ENCODE results near the gene NT5E.

Gene NT5E

DNA sequence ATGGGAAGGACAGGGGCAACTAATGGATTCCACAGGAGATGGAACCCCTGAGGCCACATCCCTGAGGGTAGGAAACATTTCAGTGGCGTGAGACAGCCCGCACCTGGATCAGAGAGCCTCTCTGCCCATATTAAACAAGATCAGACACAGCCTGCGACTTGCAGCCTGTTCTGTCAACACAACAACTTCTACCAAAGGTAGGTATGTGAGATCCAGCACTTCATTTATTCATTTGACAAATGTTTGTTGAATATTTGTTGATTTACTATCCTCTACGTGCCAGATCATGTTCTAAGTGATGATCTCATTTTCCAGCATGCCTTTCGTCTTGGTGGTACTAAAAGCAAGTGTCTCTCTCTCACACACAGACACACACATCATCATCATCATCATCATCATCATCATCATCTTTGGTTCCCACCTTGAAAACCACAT is 43.2 kb upstream of the NT5E start:
- H3K9me3 ChIP-seq (ENCODE audit: low read length) = no peaks in the 10 kb centered on the region
- no peaks in the 10 kb centered on the region for H3K79me2 ChIP-seq (ENCODE audit: insufficient read depth, low read length)
- H3K36me3 ChIP-seq (ENCODE audit: insufficient read depth, low read length) = no peaks in the 10 kb centered on the region
- H3K4me2 ChIP-seq (ENCODE audit: low read length) = no peak overlapping the region
- TF ChIP-seq, protein P1, sequence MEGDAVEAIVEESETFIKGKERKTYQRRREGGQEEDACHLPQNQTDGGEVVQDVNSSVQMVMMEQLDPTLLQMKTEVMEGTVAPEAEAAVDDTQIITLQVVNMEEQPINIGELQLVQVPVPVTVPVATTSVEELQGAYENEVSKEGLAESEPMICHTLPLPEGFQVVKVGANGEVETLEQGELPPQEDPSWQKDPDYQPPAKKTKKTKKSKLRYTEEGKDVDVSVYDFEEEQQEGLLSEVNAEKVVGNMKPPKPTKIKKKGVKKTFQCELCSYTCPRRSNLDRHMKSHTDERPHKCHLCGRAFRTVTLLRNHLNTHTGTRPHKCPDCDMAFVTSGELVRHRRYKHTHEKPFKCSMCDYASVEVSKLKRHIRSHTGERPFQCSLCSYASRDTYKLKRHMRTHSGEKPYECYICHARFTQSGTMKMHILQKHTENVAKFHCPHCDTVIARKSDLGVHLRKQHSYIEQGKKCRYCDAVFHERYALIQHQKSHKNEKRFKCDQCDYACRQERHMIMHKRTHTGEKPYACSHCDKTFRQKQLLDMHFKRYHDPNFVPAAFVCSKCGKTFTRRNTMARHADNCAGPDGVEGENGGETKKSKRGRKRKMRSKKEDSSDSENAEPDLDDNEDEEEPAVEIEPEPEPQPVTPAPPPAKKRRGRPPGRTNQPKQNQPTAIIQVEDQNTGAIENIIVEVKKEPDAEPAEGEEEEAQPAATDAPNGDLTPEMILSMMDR (IDR thresholded peaks at IDR 0.05; ENCODE audit: low read length) = no peak
- TF ChIP-seq EZH2 (IDR thresholded peaks at IDR 0.05; ENCODE audit: borderline replicate concordance, low read length) = no peak
- H3K27me3 ChIP-seq (ENCODE audit: insufficient read depth, low read length) = no peaks in the 10 kb centered on the region
- no peaks in the 10 kb centered on the region for H4K20me1 ChIP-seq (ENCODE audit: insufficient read depth, low read length)
- H3K9ac ChIP-seq (ENCODE audit: low read length) = no peak overlapping the region
- no peak overlapping the region for H3K4me3 ChIP-seq (ENCODE audit: low read depth, low read length, poor library complexity, severe bottlenecking)
- H3F3A ChIP-seq (ENCODE audit: insufficient read depth, low read length) = no peaks in the 10 kb centered on the region
- no peaks in the 10 kb centered on the region for H3K4me1 ChIP-seq (ENCODE audit: insufficient read depth, low read length, severe bottlenecking)
- H2AFZ ChIP-seq (ENCODE audit: low read length) = no peak overlapping the region
- no peak overlapping the region for H3K27ac ChIP-seq (ENCODE audit: low read depth, low read length, poor library complexity, severe bottlenecking)
- H3K9me2 ChIP-seq (ENCODE audit: low read depth, low read length) = no peaks in the 10 kb centered on the region

DNA sequence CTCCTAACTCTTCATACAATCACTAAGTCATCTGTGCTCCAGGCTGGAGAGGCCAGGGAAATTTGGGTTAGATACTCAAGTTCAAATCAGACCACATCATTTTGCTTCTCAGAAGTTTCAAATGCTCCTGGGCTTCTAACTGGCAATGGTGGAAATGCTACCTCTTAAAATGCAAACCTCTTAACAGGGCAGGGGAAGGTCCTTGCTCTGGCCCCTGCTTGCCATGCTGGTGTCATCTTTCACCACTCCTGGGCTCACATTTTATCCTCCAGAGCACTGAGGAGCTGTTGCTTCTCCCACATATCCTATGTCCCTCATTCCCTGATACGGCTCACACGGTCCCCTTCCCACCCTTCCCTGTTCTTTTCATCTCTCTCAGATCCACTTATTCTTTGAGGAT is 41.8 kb upstream of the NT5E start:
- no peaks in the 10 kb centered on the region for H3K4me1 ChIP-seq (ENCODE audit: insufficient read depth, low read length, severe bottlenecking)
- no peak overlapping the region for H3K4me3 ChIP-seq (ENCODE audit: low read depth, low read length, poor library complexity, severe bottlenecking)
- H3K79me2 ChIP-seq (ENCODE audit: insufficient read depth, low read length) = no peaks in the 10 kb centered on the region
- no peak overlapping the region for H3K9ac ChIP-seq (ENCODE audit: low read length)
- H3K9me3 ChIP-seq (ENCODE audit: low read length) = no peaks in the 10 kb centered on the region
- H3F3A ChIP-seq (ENCODE audit: insufficient read depth, low read length) = no peaks in the 10 kb centered on the region
- no peak overlapping the region for H3K4me2 ChIP-seq (ENCODE audit: low read length)
- TF ChIP-seq, protein P1 (IDR thresholded peaks at IDR 0.05; ENCODE audit: low read length) = no peak
- TF ChIP-seq EZH2 (IDR thresholded peaks at IDR 0.05; ENCODE audit: borderline replicate concordance, low read length) = no peak
- no peaks in the 10 kb centered on the region for H3K9me2 ChIP-seq (ENCODE audit: low read depth, low read length)
- H2AFZ ChIP-seq (ENCODE audit: low read length) = no peak overlapping the region
- H3K27ac ChIP-seq (ENCODE audit: low read depth, low read length, poor library complexity, severe bottlenecking) = no peak overlapping the region
- H4K20me1 ChIP-seq (ENCODE audit: insufficient read depth, low read length) = no peaks in the 10 kb centered on the region
- H3K27me3 ChIP-seq (ENCODE audit: insufficient read depth, low read length) = no peaks in the 10 kb centered on the region
- no peaks in the 10 kb centered on the region for H3K36me3 ChIP-seq (ENCODE audit: insufficient read depth, low read length)

DNA sequence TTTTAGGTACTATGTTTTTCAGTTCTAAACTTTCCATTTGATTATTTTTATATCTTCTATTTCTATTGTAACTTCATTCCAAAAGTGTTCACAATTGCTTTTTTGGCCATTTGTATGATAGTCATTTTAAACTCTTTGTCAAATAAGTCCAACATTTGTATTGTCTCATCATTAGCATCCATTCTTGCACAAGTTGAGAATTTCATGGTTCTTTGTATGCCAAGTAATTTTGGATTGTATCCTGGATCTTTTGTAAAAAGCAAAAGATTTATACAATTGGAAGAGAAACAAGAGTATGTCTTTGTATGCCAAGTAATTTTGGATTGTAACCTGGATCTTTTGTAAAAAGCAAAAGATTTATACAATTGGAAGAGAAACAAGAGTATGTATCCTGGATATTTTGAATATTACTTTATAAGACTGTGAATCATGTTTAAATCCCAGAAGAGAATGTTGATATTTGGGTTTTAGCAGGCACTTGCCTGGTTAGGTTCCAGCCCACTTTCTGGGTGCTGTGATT is 36.9 kb upstream of the NT5E start:
- TF ChIP-seq, protein P1 (IDR thresholded peaks at IDR 0.05; ENCODE audit: low read length) = no peak
- no peak overlapping the region for H3K4me2 ChIP-seq (ENCODE audit: low read length)

More for the DNA sequence above, 36.9 kb upstream of the NT5E start:
- Histone ChIP-seq H3K9ac (ENCODE audit: low read length) (no peak overlapping the region), H3K9me3 (ENCODE audit: low read length) (no peaks in the 10 kb centered on the region), H3K4me1 (ENCODE audit: insufficient read depth, low read length, severe bottlenecking) (no peaks in the 10 kb centered on the region), H3K36me3 (ENCODE audit: insufficient read depth, low read length) (no peaks in the 10 kb centered on the region), H3K27ac (ENCODE audit: low read depth, low read length, poor library complexity, severe bottlenecking) (no peak overlapping the region), H3K79me2 (ENCODE audit: insufficient read depth, low read length) (no peaks in the 10 kb centered on the region), H2AFZ (ENCODE audit: low read length) (no peak overlapping the region), H3K27me3 (ENCODE audit: insufficient read depth, low read length) (no peaks in the 10 kb centered on the region), H4K20me1 (ENCODE audit: insufficient read depth, low read length) (no peaks in the 10 kb centered on the region), H3K9me2 (ENCODE audit: low read depth, low read length) (no peaks in the 10 kb centered on the region), H3F3A (ENCODE audit: insufficient read depth, low read length) (no peaks in the 10 kb centered on the region), H3K4me3 (ENCODE audit: low read depth, low read length, poor library complexity, severe bottlenecking) (no peak overlapping the region)

All from OCI-LY1 (cell line).